DOHH2 (cell line): ENCODE results near the gene KRTCAP2.

Experiments used
- CTCF ChIP-seq: fragments of 200-600 bp; sonication (generic); IDR thresholded peaks from one replicate; pipeline ENCODE4 v1.5.1; 2014; ENCODE audit warnings: antibody characterized with exemption, mild to moderate bottlenecking, low read depth, low read length; ENCODE audit not compliant: poor library complexity, severe bottlenecking
- EZH2phosphoT487 ChIP-seq: fragments of 200-600 bp; sonication (generic); IDR thresholded peaks from 2 replicates; pipeline ENCODE4 v1.6.1; 2017; ENCODE audit warnings: borderline replicate concordance, mild to moderate bottlenecking, antibody characterized with exemption, low read length, moderate library complexity, mixed read lengths

GRCh38 chr1:155131285-155131684 lies 41.8 kb downstream of the KRTCAP2 start:
- TF ChIP-seq CTCF (no peak), EZH2phosphoT487 (no peak)
